HCT116 (cell line): ENCODE data around the gene CELF2. TPM values are rescaled to one million over a fixed set of nuclear protein-coding genes. Genes with fewer than 3 reads are reported as not detected.

Source experiments
- ATAC-seq: fragments of 200-7000 bp; cut with Tn5 transposase; 2 replicates; pipeline ENCODE4 v1.9.1; 2020; ENCODE audit warnings: mild to moderate bottlenecking, moderate library complexity
- BruUV-seq: library from RNA; stranded (reverse); fragments of 400-500 nt; replicated peaks from 2 replicates; lab custom pipeline; 2021; lab: Mats Ljungman, UMichigan
- CTCF ChIA-PET: fragments of 300-600 bp; sonication (Branson Sonifier 250); formaldehyde crosslinking; loops from one replicate; lab custom pipeline; 2021; ENCODE audit warnings: antibody characterized with exemption; lab: Charles Lee
- POLR2A ChIA-PET: fragments of 300-600, 350-600 bp; sonication (Branson Sonifier 250); formaldehyde crosslinking; loops from one replicate; lab custom pipeline; 2021; ENCODE audit warnings: antibody characterized with exemption; lab: Charles Lee
- RAD21 ChIA-PET, 2 experiments: fragments of 300-600 bp; sonication (Branson Sonifier 250); formaldehyde crosslinking; loops; one replicate each; lab custom pipeline; 2023; ENCODE audit warnings: low total read pairs in 2 of 2; ENCODE audit not compliant: uncharacterized antibody in 2 of 2, unreplicated experiment in 2 of 2, low non-redundant PET in 1 of 2; lab: Charles Lee
- DNase-seq: peaks from one replicate; pipeline ENCODE4 v3.0.0-alpha.2; 2010; ENCODE audit warnings: low read depth, low spot score
- H2AFZ ChIP-seq: fragments of 200-600 bp; shearing (Covaris generic), sonication (generic); 2 replicates; pipeline ENCODE4 v1.6.1; 2017; ENCODE audit warnings: low read depth, mixed run types, mixed read lengths, antibody characterized with exemption, low read length; ENCODE audit not compliant: poor library complexity, severe bottlenecking
- H3K27ac ChIP-seq: 2 replicates; pipeline ENCODE4 v1.5.1; 2012; ENCODE audit warnings: low read depth, low read length
- H3K27me3 ChIP-seq: fragments of 200-600 bp; sonication (generic); 2 replicates; pipeline ENCODE4 v1.6.1; 2016; ENCODE audit warnings: mixed run types, low read length, mixed read lengths; ENCODE audit not compliant: insufficient read depth
- H3K36me3 ChIP-seq, 2 experiments: fragments of 200-500 bp in 1 of 2; fragments of 200-600 bp in 1 of 2; sonication (Bioruptor generic) in 1 of 2; sonication (generic) in 1 of 2; 2 replicates each; pipeline versions ENCODE4 v1.5.1 to v1.6.1; 2014 to 2016; ENCODE audit warnings: low read length in 2 of 2, inconsistent platforms in 1 of 2, mixed read lengths in 1 of 2, mixed run types in 1 of 2; ENCODE audit not compliant: insufficient read depth in 2 of 2, control insufficient read depth in 1 of 2
- H3K4me1 ChIP-seq, 2 experiments: fragments of 200-600 bp in 1 of 2; sonication (generic) in 1 of 2; 2 replicates each; pipeline versions ENCODE4 v1.5.1 to v1.6.1; 2012 to 2017; ENCODE audit warnings: low read length in 2 of 2, inconsistent platforms in 1 of 2, mild to moderate bottlenecking in 1 of 2, mixed read lengths in 1 of 2, mixed run types in 1 of 2, moderate library complexity in 1 of 2; ENCODE audit not compliant: insufficient read depth in 2 of 2, control insufficient read depth in 1 of 2
- H3K4me2 ChIP-seq: fragments of 200-600 bp; sonication (generic); 2 replicates; pipeline ENCODE4 v1.6.1; 2017; ENCODE audit warnings: mixed run types, low read length, mixed read lengths
- H3K4me3 ChIP-seq, 2 experiments: fragments of 200-600 bp in 1 of 2; sonication (generic) in 1 of 2; replicated peaks in 1 of 2; 2 replicates each; pipeline ENCODE4 v1.5.1; 2011 to 2016; ENCODE audit warnings: low read length in 2 of 2, control low read depth in 1 of 2, low read depth in 1 of 2, mild to moderate bottlenecking in 1 of 2, mixed read lengths in 1 of 2, mixed run types in 1 of 2
- H3K79me2 ChIP-seq: fragments of 200-600 bp; sonication (generic); 2 replicates; pipeline ENCODE4 v1.6.1; 2017; ENCODE audit warnings: mild to moderate bottlenecking, mixed run types, low read length, moderate library complexity, mixed read lengths; ENCODE audit not compliant: insufficient read depth
- H3K9ac ChIP-seq: fragments of 200-600 bp; sonication (generic); 2 replicates; pipeline ENCODE4 v1.6.1; 2016; ENCODE audit warnings: low read length, mixed read lengths
- H3K9me2 ChIP-seq: fragments of 200-600 bp; sonication (generic), shearing (Covaris generic); 2 replicates; pipeline ENCODE4 v1.6.1; 2017; ENCODE audit warnings: mixed run types, mild to moderate bottlenecking, moderate library complexity; ENCODE audit not compliant: insufficient read depth
- H3K9me3 ChIP-seq, 2 experiments: fragments of 200-500 bp in 1 of 2; fragments of 200-600 bp in 1 of 2; sonication (Bioruptor generic) in 1 of 2; sonication (generic) in 1 of 2; 2 replicates each; pipeline ENCODE4 v1.6.1; 2014 to 2017; ENCODE audit warnings: low read length in 2 of 2, mixed read lengths in 2 of 2, inconsistent platforms in 1 of 2, low read depth in 1 of 2, mild to moderate bottlenecking in 1 of 2, mixed run types in 1 of 2, moderate library complexity in 1 of 2; ENCODE audit not compliant: control insufficient read depth in 1 of 2, insufficient read depth in 1 of 2
- H4K20me1 ChIP-seq: fragments of 200-600 bp; sonication (generic), shearing (Covaris generic); 2 replicates; pipeline ENCODE4 v1.6.1; 2017; ENCODE audit warnings: mixed run types, mild to moderate bottlenecking, moderate library complexity; ENCODE audit not compliant: insufficient read depth
- CBX3 ChIP-seq: IDR thresholded peaks from 2 replicates; pipeline ENCODE4 v1.6.1; 2012; ENCODE audit warnings: low read depth
- EGR1 ChIP-seq: IDR thresholded peaks from 2 replicates; pipeline ENCODE4 v1.6.1; 2012; ENCODE audit warnings: low read depth
- EZH2 ChIP-seq: fragments of 200-600 bp; sonication (generic); IDR thresholded peaks from 2 replicates; pipeline ENCODE4 v1.6.1; 2017; ENCODE audit warnings: antibody characterized with exemption, mixed run types
- FOSL1 ChIP-seq: IDR thresholded peaks from 2 replicates; pipeline ENCODE4 v1.6.1; 2012; ENCODE audit warnings: low read depth
- MAX ChIP-seq: IDR thresholded peaks from 2 replicates; pipeline ENCODE4 v1.6.1; 2012
- POLR2AphosphoS5 ChIP-seq: IDR thresholded peaks from 2 replicates; pipeline ENCODE4 v1.6.1; 2011; ENCODE audit warnings: mild to moderate bottlenecking, low read depth, low read length, moderate library complexity
- RAD21 ChIP-seq: IDR thresholded peaks from 2 replicates; pipeline ENCODE4 v1.6.1; 2012; ENCODE audit warnings: low read depth, mild to moderate bottlenecking
- SP1 ChIP-seq: IDR thresholded peaks from 2 replicates; pipeline ENCODE4 v1.6.1; 2012; ENCODE audit warnings: low read depth
- TCF7L2 ChIP-seq: IDR thresholded peaks from 2 replicates; pipeline ENCODE4 v1.7.0; 2011; ENCODE audit warnings: borderline replicate concordance, inconsistent platforms; ENCODE audit not compliant: insufficient read depth, insufficient read length; ENCODE audit errors: extremely low read depth
- YY1 ChIP-seq: IDR thresholded peaks from 2 replicates; pipeline ENCODE4 v1.6.1; 2011; ENCODE audit warnings: low read length, low read depth, moderate library complexity, mild to moderate bottlenecking; ENCODE audit not compliant: insufficient replicate concordance; ENCODE audit errors: extremely low read depth
- ZBTB33 ChIP-seq: IDR thresholded peaks from 2 replicates; pipeline ENCODE4 v1.6.1; 2011; ENCODE audit warnings: mild to moderate bottlenecking, low read length, moderate library complexity; ENCODE audit not compliant: insufficient replicate concordance; ENCODE audit errors: extremely low read depth
- ZNF274 ChIP-seq: fragments of 200-500 bp; sonication (Bioruptor generic); IDR thresholded peaks from 2 replicates; pipeline ENCODE4 v1.6.1; 2014; ENCODE audit warnings: mild to moderate bottlenecking, low read depth, low read length, inconsistent platforms
- intact Hi-C: fragments of 100-400 bp; cut with micrococcal nuclease; formaldehyde crosslinking; loops from 2 replicates; pipeline ENCODE4 v1.10.0; 2022
- total RNA-seq: library from RNA; stranded (reverse); gene quantifications from one replicate; pipeline ENCODE4 v1.2.1, GENCODE V29; 2021; ENCODE audit not compliant: unreplicated experiment

Gene CELF2
- total RNA-seq, 1 experiment from 2014 or later, result 0.66 TPM

- Histone ChIP-seq H3K27ac (no peak overlapping the region), H3K36me3 (no peaks in the 10 kb centered on the region), H3K27me3 (no peaks in the 10 kb centered on the region), H3K4me2 (no peak overlapping the region), H3K79me2 (no peaks in the 10 kb centered on the region), H4K20me1 (no peaks in the 10 kb centered on the region), H3K9me3 (no peaks in the 10 kb centered on the region), H3K9me2 (no peaks in the 10 kb centered on the region), H2AFZ (no peak overlapping the region), H3K4me1 (no peaks in the 10 kb centered on the region), H3K4me3 (no peak overlapping the region), H3K9ac (no peak overlapping the region)
- ATAC-seq, result no peak
- no peak for TF ChIP-seq POLR2AphosphoS5
- no peak for TF ChIP-seq TCF7L2
- TF ChIP-seq MAX, result no peak
- no peak for TF ChIP-seq EGR1
- TF ChIP-seq EZH2, result no peak
- TF ChIP-seq SP1, result no peak
- no peak for TF ChIP-seq CBX3
- no peak for TF ChIP-seq RAD21
- no peak for TF ChIP-seq ZBTB33
- TF ChIP-seq YY1, result no peak
- no peak for TF ChIP-seq FOSL1
- no peak for TF ChIP-seq ZNF274
- POLR2A ChIA-PET, result no interaction called here
- no peak for DNase-seq
- CTCF ChIA-PET, result no interaction called here
- intact Hi-C loops, result no loop called here
- BruUV-seq, result no TSS peak
- RAD21 ChIA-PET, result no interaction called here
Observed at GRCh38 chr10:11286261-11286852, 268.7 kb downstream of the CELF2 start.
